GM21529 (cell line): ENCODE data around the gene PPP6R3.
"Not testable (repeated sequence)": the region's sequence is repeated elsewhere in the genome, so short reads cannot be mapped to it uniquely, and the experiment has no call there.

Source experiments
- ATAC-seq: cut with Tn5 transposase; IDR thresholded peaks from one replicate; pipeline ENCODE4 v1.9.1; 2021; ENCODE audit not compliant: unreplicated experiment

Gene PPP6R3

GRCh38 chr11:68523033-68523432 is 62.5 kb downstream of the PPP6R3 start:
- ATAC-seq = no peak

DNA sequence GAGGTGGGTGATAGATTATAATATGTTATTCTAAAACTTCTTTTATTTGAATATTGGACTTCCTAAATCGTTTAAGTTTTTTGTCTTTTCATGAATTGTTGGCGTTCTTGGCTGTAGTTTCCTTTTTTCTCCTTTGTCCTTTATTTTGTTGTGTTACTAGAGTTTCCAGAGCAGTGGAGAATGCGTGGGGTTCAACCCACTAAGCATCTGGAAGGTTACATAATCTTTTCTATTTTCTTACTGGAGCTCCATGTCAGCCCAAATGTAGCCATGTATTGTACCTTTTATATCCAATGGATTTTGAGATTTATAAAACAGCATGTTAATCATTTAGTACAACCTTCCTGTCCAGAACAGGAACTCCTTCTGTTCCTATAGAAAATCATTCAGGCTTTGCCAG is 63.2 kb downstream of the PPP6R3 start:
- ATAC-seq = no peak

DNA sequence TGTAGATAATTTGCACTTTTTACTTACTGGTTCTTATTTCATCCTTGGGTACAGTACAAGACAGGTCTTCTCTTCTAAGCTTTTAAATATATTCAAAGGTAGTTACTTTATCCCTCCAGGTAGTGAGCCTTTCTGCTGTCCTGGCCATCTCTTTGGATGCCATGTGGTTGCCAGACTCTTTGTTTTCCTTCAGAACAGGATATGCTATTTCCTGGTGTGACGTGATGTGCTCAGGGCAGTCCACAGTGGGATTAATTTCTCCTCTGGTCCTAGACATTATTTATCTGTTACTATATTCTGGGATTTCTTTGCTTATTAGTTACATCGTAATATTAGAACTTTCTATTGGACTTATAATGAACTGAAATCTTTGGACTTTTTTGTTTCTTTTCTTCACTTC is 63.7 kb downstream of the PPP6R3 start:
- ATAC-seq = no peak

DNA sequence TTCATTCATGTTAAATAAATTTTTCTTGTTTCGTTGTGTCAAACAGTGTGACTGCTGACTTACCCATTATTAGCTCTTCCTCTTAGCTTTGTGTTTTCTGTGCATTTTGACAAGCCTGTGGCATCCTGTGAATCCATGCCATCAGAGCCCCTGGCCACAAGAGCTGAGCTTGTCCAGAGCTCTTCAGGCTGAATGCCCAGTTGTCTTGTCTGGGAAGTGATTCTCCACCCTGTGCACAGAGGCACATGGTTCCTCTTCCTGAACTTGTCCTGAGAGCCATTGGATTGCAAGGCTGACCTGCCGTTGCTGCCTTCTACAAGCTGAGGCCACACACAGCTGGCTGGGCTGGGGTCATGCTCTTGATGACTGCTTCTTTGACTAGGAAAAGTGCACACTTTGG is 64.1 kb downstream of the PPP6R3 start:
- ATAC-seq = no peak

DNA sequence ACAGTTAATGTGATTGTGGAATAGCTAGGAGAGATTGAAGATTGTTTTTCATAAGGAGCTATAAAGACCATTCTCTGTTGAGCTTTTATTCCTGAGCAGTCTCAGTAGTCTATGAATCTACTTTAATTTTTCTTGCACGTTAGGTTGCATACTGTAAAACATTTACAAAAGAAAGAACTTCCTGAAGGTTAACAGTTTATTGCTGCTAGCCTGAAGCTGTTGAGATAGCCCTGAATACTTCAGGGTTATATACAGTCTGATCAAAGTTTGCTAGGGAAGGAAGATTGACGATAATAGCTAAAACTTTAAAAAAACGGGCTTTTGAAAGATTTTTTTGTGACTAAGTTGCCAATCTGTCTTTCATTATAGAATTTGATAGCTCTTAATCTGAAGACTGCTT is 64.8 kb downstream of the PPP6R3 start:
- ATAC-seq = no peak

- no peak for ATAC-seq
Measured at GRCh38 chr11:68525930-68526329, 65.4 kb downstream of the PPP6R3 start.

DNA sequence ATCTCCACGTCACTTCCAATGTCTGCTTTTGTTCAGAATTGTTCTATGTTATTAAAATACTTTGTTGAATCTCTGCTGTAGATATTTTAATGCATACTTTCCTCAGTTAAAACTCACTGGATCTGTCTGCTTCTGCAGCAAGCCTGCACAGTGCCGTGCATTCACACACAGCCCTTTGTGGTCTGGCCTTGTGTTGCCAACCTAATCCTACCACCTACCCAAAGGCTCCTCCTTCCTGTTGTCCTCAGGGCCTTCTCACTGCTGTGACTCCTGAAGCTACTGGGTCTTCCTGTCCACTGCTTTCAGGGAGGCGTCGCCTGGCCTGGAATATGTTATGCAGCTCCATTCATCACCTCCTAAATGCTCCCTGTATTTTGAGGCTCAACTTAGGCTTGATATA is 67.0 kb downstream of the PPP6R3 start:
- no peak for ATAC-seq

GRCh38 chr11:68528630-68529029 is 68.1 kb downstream of the PPP6R3 start:
- ATAC-seq = no peak

DNA sequence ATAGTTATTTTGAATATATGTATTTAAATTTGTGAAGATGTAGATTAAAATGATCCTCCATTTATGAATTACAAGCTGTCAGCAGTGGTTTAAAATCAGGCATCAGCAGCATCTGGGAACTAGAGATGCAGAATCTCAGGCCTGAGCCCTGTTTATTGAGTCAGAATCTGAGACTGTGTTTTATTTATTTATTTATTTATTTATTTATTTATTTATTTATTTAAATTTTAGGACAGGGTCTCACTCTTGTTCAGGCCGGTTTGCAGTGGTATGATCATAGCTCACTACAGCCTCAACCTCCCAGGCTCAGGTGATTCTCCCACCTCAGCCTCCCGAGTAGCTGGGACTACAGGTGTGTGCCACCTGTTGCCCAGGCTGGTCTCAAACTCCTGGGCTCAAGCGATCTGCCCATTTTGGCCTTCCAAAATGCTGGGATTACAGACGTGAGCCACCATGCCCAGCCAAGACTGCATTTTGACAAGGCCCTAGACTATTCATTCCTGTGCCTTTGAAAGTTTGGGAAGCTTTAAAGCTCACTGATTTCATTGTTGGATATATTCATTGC is 70.7 kb downstream of the PPP6R3 start:
- ATAC-seq = no peak

- no peak for ATAC-seq
Measured at GRCh38 chr11:68532727-68533369, 72.3 kb downstream of the PPP6R3 start.

DNA sequence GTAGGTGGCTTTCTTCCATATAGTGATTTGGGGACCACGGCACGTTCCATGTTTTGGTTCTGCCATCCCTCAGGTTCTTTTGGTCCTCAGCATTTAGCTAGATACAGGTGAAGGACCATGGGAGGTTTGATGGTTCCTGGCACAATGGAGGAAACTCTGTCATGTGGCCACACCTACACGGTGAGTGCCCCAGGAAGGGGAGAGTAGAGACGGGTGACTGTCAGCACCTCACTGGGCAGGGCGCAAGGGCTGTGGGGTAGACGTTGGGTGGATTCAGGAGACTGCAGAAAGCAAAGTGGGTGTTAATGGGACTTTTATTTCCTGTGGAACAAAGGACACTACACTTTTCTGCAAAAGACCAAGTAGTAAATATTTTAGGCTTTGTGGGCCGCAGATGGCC is 73.4 kb downstream of the PPP6R3 start:
- no peak for ATAC-seq

DNA sequence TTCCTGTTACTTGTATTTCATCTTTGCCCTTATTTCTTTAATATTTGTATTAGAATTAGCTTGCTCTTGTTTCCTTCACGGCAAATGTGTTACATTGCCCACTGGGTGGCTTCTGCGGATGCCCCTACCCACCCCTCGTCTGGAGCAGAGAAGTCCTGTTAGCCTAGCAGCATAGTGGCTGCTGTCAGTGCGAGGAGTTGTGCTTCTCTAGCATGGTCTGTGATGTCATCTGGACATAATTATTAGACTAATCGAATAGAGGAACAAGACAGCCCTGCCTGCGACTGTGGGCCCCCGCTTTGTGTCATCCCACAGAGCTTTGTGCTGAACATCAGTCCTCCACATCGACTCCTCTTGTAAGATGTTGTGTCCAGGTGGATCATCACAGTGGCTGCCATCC is 74.5 kb downstream of the PPP6R3 start:
- no peak for ATAC-seq

DNA sequence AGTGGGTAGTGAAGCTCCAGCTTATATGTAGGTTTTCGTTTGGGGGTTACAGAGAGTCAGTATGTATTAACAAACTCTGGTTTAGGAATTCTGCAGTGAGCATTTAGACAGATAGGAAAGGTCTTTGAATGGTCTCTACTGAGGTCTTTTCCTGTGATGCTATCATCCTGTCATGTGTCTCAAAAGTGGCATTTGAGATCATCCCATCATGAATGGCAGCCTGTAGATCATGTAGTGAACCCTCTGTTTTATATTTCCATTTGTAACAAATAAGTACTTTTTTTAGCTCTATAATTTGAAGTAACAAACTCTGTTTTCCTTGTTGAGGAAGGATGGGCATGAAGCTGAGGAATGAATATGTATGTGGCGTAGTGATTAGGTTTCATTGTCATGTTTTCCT is 76.2 kb downstream of the PPP6R3 start:
- no peak for ATAC-seq

DNA sequence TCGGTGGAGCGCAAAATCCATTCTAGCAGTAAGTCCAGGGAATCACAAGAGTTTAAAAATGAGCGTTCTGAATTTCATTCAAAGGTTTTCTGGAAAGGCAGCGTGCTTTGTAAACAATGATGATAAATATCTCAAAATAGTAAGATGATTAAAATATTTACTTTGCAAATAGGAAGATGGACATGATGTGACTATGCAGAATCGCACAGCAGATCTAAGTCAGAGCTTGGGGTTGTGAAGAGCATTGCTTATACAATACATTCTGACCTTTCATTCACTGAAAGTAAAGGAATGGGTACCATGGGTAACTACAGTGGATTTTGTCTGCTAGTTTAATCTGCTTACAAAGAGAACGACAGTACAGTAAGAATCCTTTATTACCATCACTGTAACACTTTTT is 77.5 kb downstream of the PPP6R3 start:
- ATAC-seq = no peak

DNA sequence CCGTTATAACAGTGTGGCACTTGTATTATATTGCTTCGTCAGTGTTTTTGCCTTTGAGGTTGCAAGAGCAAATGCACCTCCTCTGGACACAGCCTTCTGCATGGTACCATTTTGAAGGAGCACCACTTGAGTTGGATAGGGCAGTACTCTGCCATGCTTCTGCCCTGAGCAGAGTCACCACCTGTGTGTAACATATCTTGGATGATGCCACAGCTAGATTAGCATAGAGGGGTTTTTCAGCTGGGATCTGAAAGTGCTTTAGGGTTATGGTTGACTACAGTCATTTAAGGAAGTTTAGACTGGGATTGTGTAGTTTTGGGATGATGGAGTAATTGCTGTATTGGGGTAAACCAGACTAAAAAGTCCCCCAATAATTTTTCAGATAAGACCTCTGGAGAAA is 78.8 kb downstream of the PPP6R3 start:
- no peak for ATAC-seq

GRCh38 chr11:68540504-68540903 is 80.0 kb downstream of the PPP6R3 start:
- ATAC-seq = not testable (repeated sequence)

GRCh38 chr11:68541116-68541515 is 80.6 kb downstream of the PPP6R3 start:
- ATAC-seq = no peak

DNA sequence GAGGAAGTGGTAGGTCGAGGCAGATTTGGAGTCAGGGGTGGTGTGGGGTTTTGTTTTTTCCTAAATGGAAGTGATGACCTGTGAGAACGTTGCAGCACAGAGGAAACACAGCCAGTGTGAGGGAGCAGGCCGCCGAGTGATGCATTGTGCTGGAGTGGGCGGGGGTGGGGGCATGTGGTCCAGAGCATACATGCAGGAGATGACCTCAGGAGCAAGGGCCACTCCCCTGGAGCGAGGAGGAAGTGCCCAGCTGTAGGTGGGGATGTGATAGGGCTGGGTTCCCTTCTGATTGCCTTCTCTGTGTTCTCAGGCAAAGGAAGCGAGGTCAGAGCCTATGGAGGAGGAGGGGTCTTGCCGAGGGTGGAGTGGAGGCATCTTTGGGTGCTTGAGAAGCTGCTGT is 81.4 kb downstream of the PPP6R3 start:
- no peak for ATAC-seq

- ATAC-seq = no peak
Measured at GRCh38 chr11:68542617-68543016, 82.1 kb downstream of the PPP6R3 start.

GRCh38 chr11:68543594-68543993 is 83.0 kb downstream of the PPP6R3 start:
- no peak for ATAC-seq

DNA sequence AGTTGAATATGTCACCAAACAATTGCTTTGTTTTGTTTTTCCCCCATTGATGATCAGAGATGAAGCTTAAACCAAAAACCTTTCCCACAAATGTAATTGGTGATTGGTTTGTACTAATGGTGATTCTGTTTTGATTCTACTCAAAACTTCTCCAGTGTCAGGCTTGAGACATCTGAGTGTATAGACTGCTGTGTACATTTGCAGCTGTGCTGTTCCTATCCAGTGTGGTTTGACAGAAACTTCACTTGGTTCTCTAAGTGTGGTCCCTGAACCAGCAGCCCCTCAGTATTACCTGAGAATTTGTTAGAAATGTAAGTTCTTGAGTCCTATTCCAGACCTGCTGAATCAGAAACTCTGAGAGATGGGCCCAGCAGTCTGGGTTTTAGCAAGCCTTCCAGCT is 84.8 kb downstream of the PPP6R3 start:
- no peak for ATAC-seq

DNA sequence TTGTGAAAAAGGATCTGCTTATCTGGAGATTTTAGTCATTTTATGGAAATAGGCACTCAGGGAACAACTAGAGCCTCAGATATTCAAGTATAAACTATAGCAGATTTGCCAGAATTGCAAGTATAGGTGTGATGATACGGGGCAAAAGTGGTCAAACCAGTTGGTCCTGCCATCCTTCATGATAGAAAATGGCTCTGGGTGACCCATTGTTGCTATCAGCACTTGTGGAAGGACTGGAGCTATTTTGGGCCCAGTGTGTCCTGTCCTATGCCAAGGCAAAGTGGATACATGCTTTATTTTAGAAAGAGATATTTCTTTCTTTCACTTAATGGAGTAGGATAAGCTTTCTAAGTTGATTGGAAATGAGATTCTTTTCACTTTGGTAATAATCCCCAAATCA is 85.2 kb downstream of the PPP6R3 start:
- no peak for ATAC-seq

- no peak for ATAC-seq
Measured at GRCh38 chr11:68546555-68546954, 86.0 kb downstream of the PPP6R3 start.
